GM18861 (cell line): Measurements from ENCODE around the gene SLC35B1.
"Not testable (repeated sequence)": the region's sequence is repeated elsewhere in the genome, so short reads cannot be mapped to it uniquely, and the experiment has no call there.

ENCODE experiments used
- ATAC-seq: cut with Tn5 transposase; IDR thresholded peaks from one replicate; pipeline ENCODE4 v1.9.1; 2021; ENCODE audit not compliant: unreplicated experiment

Gene SLC35B1

GRCh38 chr17:49673679-49674078, 34.1 kb downstream of the SLC35B1 start:
- not testable (repeated sequence) for ATAC-seq

GRCh38 chr17:49670641-49671040, 37.1 kb downstream of the SLC35B1 start:
- no peak for ATAC-seq

- ATAC-seq, result no peak
Observed at GRCh38 chr17:49670002-49670401, 37.8 kb downstream of the SLC35B1 start.

- no peak for ATAC-seq
Observed at GRCh38 chr17:49667854-49668253, 39.9 kb downstream of the SLC35B1 start.

- no peak for ATAC-seq
Observed at GRCh38 chr17:49664706-49665211, 43.0 kb downstream of the SLC35B1 start.

- ATAC-seq, result no peak
Observed at GRCh38 chr17:49659661-49660382, 47.9 kb downstream of the SLC35B1 start.

GRCh38 chr17:49656247-49656646, 51.5 kb downstream of the SLC35B1 start:
- no peak for ATAC-seq
